CD14-positive monocyte (primary cell): ENCODE measurements around the gene STPG2. TPM values are rescaled to one million over a fixed set of nuclear protein-coding genes. Genes with fewer than 3 reads are reported as not detected.

Experiments
- DNase-seq, 3 donors: peaks; one replicate each; pipeline ENCODE4 v3.0.0-alpha.2; 2011 to 2022
- H2AFZ ChIP-seq: 2 replicates; pipeline ENCODE4 v1.6.0; 2012; ENCODE audit warnings: mild to moderate bottlenecking, low read depth, low read length, inconsistent platforms; ENCODE audit not compliant: insufficient read depth, poor library complexity, severe bottlenecking
- H3K27ac ChIP-seq, 2 donors: 1 replicate in 1 of 2; 2 replicates in 1 of 2; pipeline ENCODE4 v1.5.1; 2012 to 2013; ENCODE audit warnings: low read length in 2 of 2, control low read depth in 1 of 2, inconsistent platforms in 1 of 2, low read depth in 1 of 2, mild to moderate bottlenecking in 1 of 2
- H3K27me3 ChIP-seq, 2 donors: one replicate each; pipeline versions ENCODE4 v1.6.0 to v1.6.1; 2011 to 2013; ENCODE audit warnings: low read length in 2 of 2; ENCODE audit not compliant: control insufficient read depth in 2 of 2, insufficient read depth in 2 of 2
- H3K36me3 ChIP-seq, 2 donors: replicated peaks in 1 of 2; 1 replicate in 1 of 2; 2 replicates in 1 of 2; pipeline versions ENCODE4 v1.5.1 to v1.6.1; 2012 to 2013; ENCODE audit warnings: low read length in 2 of 2, control low read depth in 1 of 2, inconsistent platforms in 1 of 2, mild to moderate bottlenecking in 1 of 2; ENCODE audit not compliant: insufficient read depth in 2 of 2, control insufficient read depth in 1 of 2
- H3K4me1 ChIP-seq, 2 donors: 1 replicate in 1 of 2; 2 replicates in 1 of 2; pipeline versions ENCODE4 v1.5.1 to v1.6.1; 2012 to 2013; ENCODE audit warnings: low read length in 2 of 2, control low read depth in 1 of 2, inconsistent platforms in 1 of 2, mild to moderate bottlenecking in 1 of 2, moderate library complexity in 1 of 2; ENCODE audit not compliant: insufficient read depth in 2 of 2, control insufficient read depth in 1 of 2
- H3K4me2 ChIP-seq: replicated peaks from 2 replicates; pipeline ENCODE3; 2012; ENCODE audit warnings: low read length, moderate library complexity, mild to moderate bottlenecking; ENCODE audit not compliant: poor library complexity, severe bottlenecking; ENCODE audit errors: extremely low read depth
- H3K4me3 ChIP-seq, 3 experiments: fragments of 200-600 bp in 1 of 3; sonication (generic) in 1 of 3; replicated peaks in 1 of 3; 1 replicate in 2 of 3; 2 replicates in 1 of 3; pipeline ENCODE4 v1.5.1; 2011 to 2013; ENCODE audit warnings: low read length in 3 of 3, mild to moderate bottlenecking in 3 of 3, control low read depth in 2 of 3, low read depth in 2 of 3, inconsistent platforms in 1 of 3, moderate library complexity in 1 of 3
- H3K79me2 ChIP-seq: 2 replicates; pipeline ENCODE4 v1.6.0; 2012; ENCODE audit warnings: mild to moderate bottlenecking, control low read depth, inconsistent platforms, low read length, moderate library complexity; ENCODE audit not compliant: insufficient read depth
- H3K9ac ChIP-seq: 2 replicates; pipeline ENCODE4 v1.6.0; 2017; ENCODE audit warnings: low read length, mild to moderate bottlenecking; ENCODE audit not compliant: insufficient read depth, poor library complexity, severe bottlenecking
- H3K9me3 ChIP-seq, 2 donors: replicated peaks in 1 of 2; 1 replicate in 1 of 2; 2 replicates in 1 of 2; pipeline versions ENCODE4 v1.5.1 to v1.6.1; 2012 to 2013; ENCODE audit warnings: low read length in 2 of 2, control low read depth in 1 of 2; ENCODE audit not compliant: control insufficient read depth in 1 of 2, insufficient read depth in 1 of 2
- H4K20me1 ChIP-seq: 2 replicates; pipeline ENCODE4 v1.6.0; 2012; ENCODE audit warnings: mild to moderate bottlenecking, low read length, control low read depth, moderate library complexity; ENCODE audit not compliant: insufficient read depth
- H3K27ac Mint-ChIP-seq, 7 donors: one replicate each; pipeline ENCODE4 v1.8.0; 2020; ENCODE audit warnings: mild to moderate bottlenecking in 7 of 7, mixed read lengths in 7 of 7, moderate library complexity in 6 of 7, inconsistent platforms in 2 of 7
- H3K27me3 Mint-ChIP-seq, 3 donors: one replicate each; pipeline ENCODE4 v1.8.0; 2021 to 2022; ENCODE audit warnings: low read depth in 3 of 3, mild to moderate bottlenecking in 3 of 3, mixed read lengths in 3 of 3, moderate library complexity in 3 of 3, inconsistent platforms in 1 of 3
- H3K36me3 Mint-ChIP-seq, 2 donors: one replicate each; pipeline ENCODE4 v1.8.0; 2020; ENCODE audit warnings: mixed read lengths in 2 of 2, inconsistent platforms in 1 of 2, mild to moderate bottlenecking in 1 of 2
- H3K4me1 Mint-ChIP-seq: one replicate; pipeline ENCODE4 v1.8.0; 2020; ENCODE audit warnings: mild to moderate bottlenecking, mixed read lengths
- H3K4me3 Mint-ChIP-seq, 2 donors: one replicate each; pipeline ENCODE4 v1.8.0; 2020; ENCODE audit warnings: mild to moderate bottlenecking in 2 of 2, mixed read lengths in 2 of 2, moderate library complexity in 1 of 2
- H3K9me3 Mint-ChIP-seq, 7 donors: one replicate each; pipeline ENCODE4 v1.8.0; 2020 to 2022; ENCODE audit warnings: mixed read lengths in 7 of 7, mild to moderate bottlenecking in 6 of 7, moderate library complexity in 6 of 7, inconsistent platforms in 2 of 7
- WGBS: methylation state at CpG from one replicate; pipeline ENCODE4 v1.1.5; 2013; ENCODE audit warnings: missing lambda C conversion rate; ENCODE audit not compliant: insufficient coverage; 5-methylcytosine and 5-hydroxymethylcytosine counted together
- intact Hi-C, 2 donors: fragments of 100-400 bp; cut with micrococcal nuclease; formaldehyde crosslinking; loops; one replicate each; pipeline versions ENCODE4 v1.15.0 to v1.15.1; 2023
- polyA plus RNA-seq, 3 donors: library from polyadenylated mRNA; depleted of rRNA in 1 of 3; unstranded in 2 of 3; stranded (reverse) in 1 of 3; fragments of 300-500 nt in 2 of 3; fragments of >200 nt in 1 of 3; fragmentation: Illumina TruSeq in 2 of 3; gene quantifications; 1 replicate in 2 of 3; 2 replicates in 1 of 3; pipeline ENCODE4 v1.2.3, GENCODE V29; 2012 to 2021
- TF ChIP-seq, protein P1 (sequence below): fragments of 200-600 bp; IDR thresholded peaks from one replicate; pipeline ENCODE4 v1.8.0; 2022; ENCODE audit warnings: antibody characterized with exemption, mild to moderate bottlenecking

Gene STPG2
- polyA plus RNA-seq, 3 donors = 0.04 TPM; not detected in 2

DNA sequence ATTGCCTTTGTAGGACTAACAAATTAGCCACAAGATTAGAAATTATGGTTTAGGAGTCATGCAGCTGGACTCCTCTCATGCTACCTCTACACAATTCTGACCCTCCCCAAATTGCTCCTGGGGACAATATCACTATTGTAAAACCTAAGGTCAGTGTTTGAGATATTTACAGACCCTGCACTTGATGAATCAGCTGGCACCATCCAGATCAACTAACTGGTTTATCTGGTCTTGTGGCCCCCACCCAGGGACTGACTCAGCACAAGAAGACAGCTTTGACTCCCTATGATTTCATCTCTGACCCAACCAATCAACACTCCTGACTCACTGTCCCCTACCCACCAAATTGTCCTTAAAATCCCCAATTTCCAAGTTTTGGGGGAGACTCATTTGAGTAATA lies 192.4 kb downstream of the STPG2 start:
- H3K27ac ChIP-seq = no peak overlapping the region
- TF ChIP-seq, protein P1, sequence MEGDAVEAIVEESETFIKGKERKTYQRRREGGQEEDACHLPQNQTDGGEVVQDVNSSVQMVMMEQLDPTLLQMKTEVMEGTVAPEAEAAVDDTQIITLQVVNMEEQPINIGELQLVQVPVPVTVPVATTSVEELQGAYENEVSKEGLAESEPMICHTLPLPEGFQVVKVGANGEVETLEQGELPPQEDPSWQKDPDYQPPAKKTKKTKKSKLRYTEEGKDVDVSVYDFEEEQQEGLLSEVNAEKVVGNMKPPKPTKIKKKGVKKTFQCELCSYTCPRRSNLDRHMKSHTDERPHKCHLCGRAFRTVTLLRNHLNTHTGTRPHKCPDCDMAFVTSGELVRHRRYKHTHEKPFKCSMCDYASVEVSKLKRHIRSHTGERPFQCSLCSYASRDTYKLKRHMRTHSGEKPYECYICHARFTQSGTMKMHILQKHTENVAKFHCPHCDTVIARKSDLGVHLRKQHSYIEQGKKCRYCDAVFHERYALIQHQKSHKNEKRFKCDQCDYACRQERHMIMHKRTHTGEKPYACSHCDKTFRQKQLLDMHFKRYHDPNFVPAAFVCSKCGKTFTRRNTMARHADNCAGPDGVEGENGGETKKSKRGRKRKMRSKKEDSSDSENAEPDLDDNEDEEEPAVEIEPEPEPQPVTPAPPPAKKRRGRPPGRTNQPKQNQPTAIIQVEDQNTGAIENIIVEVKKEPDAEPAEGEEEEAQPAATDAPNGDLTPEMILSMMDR = no peak
- H3K9me3 ChIP-seq = peaks cover 26 to 27% of the 10 kb centered on the region in 2 donors
- H3K27ac Mint-ChIP-seq = no peak overlapping the region
- intact Hi-C loops = no loop called here
- H3K4me1 Mint-ChIP-seq = no peaks in the 10 kb centered on the region
- no peak overlapping the region for H3K4me3 ChIP-seq
- H3K36me3 Mint-ChIP-seq = no peaks in the 10 kb centered on the region
- no peaks in the 10 kb centered on the region for H3K36me3 ChIP-seq
- DNase-seq = no peak
- H3K4me2 ChIP-seq = no peak overlapping the region
- peaks cover 0 to 1% (median 0%) of the 10 kb centered on the region in 3 donors for H3K27me3 Mint-ChIP-seq
- no peaks in the 10 kb centered on the region for H4K20me1 ChIP-seq
- no peaks in the 10 kb centered on the region for H3K79me2 ChIP-seq
- no peaks in the 10 kb centered on the region for H3K27me3 ChIP-seq
- H3K9me3 Mint-ChIP-seq = peaks cover 8 to 31% (median 23%) of the 10 kb centered on the region in 7 donors
- no peak overlapping the region for H3K9ac ChIP-seq
- no peak overlapping the region for H3K4me3 Mint-ChIP-seq
- H3K4me1 ChIP-seq = no peaks in the 10 kb centered on the region
- H2AFZ ChIP-seq = no peak overlapping the region

DNA sequence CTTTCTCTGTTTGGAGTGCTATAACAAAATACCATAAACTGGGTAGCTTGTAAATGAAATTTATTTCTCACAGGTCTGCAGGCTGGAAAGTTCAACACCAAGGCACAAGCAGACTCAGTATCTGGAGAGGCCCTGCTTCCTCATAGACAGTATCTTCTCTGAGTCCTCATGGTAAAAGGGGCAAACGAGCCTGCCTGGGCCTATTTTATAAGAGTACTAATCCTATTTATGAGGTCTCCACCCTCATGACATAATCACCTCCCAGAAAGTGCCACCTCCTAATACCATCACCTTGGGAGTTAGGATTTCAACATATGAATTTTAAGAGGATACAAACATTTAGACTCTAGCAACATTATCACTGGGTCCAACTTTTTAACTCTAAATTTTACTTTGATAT lies 200.3 kb downstream of the STPG2 start:
- intact Hi-C loops = no loop called here
- peaks cover 12 to 20% of the 10 kb centered on the region in 2 donors for H3K9me3 ChIP-seq
- TF ChIP-seq, protein P1 = no peak
- no CpG with 5 or more reads among the region's 1 CpG for WGBS
- no peaks in the 10 kb centered on the region for H3K4me1 Mint-ChIP-seq
- H3K9ac ChIP-seq = no peak overlapping the region
- H3K36me3 Mint-ChIP-seq = no peaks in the 10 kb centered on the region
- no peaks in the 10 kb centered on the region for H4K20me1 ChIP-seq
- H2AFZ ChIP-seq = no peak overlapping the region
- no peaks in the 10 kb centered on the region for H3K36me3 ChIP-seq
- H3K4me3 ChIP-seq = no peak overlapping the region
- DNase-seq = no peak
- no peaks in the 10 kb centered on the region for H3K4me1 ChIP-seq
- no peak overlapping the region for H3K4me3 Mint-ChIP-seq
- no peak overlapping the region for H3K27ac Mint-ChIP-seq
- H3K9me3 Mint-ChIP-seq = peaks cover 10 to 21% (median 14%) of the 10 kb centered on the region in 7 donors
- H3K79me2 ChIP-seq = no peaks in the 10 kb centered on the region
- no peak overlapping the region for H3K27ac ChIP-seq
- no peaks in the 10 kb centered on the region for H3K27me3 Mint-ChIP-seq
- no peak overlapping the region for H3K4me2 ChIP-seq
- no peaks in the 10 kb centered on the region for H3K27me3 ChIP-seq
